ENCODE data around the gene SMCO2. TPM values are rescaled to one million over a fixed set of nuclear protein-coding genes. Genes with fewer than 3 reads are reported as not detected.
A peak's percentile ranks its signal among the peaks of the same experiment; 100 is the strongest.

Gene SMCO2
- total RNA-seq, 2 donors from 2014 or later = not detected

DNA sequence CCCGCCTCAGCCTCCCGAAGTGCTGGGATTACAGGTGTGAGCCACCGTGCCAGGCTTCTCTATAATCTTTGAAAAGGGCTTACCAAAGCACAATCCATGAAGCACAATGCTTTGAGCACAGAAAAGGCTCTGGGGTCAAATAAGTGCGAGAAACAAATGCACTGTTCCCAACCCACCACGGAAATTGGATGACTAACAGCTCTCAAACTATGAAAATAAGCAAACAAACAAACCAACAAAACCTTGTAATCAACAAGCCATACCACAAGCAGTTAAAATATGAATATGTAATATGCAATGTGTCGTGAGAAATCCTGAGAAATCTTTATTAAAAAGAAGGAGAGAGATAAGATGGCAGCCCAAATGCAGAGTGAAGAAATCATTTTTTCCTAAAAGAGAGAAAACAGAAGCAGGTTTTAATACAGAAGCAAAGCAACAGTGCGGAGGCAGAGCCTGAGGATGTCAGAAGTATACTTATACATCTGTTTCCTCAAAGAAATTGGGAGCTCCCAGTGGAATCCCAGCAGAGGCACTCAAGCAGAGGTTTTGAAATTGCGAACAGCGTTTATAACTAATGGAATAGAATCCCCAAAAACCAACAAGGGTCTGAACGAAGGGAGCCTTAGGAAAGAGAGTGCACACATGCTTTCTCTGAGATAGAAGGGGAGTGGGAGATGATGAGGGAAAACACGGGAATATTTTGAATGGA, 17.1 kb downstream of the SMCO2 start:
- TF ChIP-seq, protein P1, sequence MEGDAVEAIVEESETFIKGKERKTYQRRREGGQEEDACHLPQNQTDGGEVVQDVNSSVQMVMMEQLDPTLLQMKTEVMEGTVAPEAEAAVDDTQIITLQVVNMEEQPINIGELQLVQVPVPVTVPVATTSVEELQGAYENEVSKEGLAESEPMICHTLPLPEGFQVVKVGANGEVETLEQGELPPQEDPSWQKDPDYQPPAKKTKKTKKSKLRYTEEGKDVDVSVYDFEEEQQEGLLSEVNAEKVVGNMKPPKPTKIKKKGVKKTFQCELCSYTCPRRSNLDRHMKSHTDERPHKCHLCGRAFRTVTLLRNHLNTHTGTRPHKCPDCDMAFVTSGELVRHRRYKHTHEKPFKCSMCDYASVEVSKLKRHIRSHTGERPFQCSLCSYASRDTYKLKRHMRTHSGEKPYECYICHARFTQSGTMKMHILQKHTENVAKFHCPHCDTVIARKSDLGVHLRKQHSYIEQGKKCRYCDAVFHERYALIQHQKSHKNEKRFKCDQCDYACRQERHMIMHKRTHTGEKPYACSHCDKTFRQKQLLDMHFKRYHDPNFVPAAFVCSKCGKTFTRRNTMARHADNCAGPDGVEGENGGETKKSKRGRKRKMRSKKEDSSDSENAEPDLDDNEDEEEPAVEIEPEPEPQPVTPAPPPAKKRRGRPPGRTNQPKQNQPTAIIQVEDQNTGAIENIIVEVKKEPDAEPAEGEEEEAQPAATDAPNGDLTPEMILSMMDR (IDR thresholded peaks at IDR 0.05) = no peak
- no peak for DNase-seq (ENCODE audit: low spot score)
- no peaks in the 10 kb centered on the region for H3K9me3 ChIP-seq
- no peak overlapping the region for H3K4me3 ChIP-seq
- H3K36me3 ChIP-seq = no peaks in the 10 kb centered on the region
- H3K27ac ChIP-seq = peak overlapping the region in 1 of 2 donors; percentile 29
- no peaks in the 10 kb centered on the region for H3K27me3 ChIP-seq
- H3K4me1 ChIP-seq = peaks cover 0 to 5% of the 10 kb centered on the region in 2 donors

DNA sequence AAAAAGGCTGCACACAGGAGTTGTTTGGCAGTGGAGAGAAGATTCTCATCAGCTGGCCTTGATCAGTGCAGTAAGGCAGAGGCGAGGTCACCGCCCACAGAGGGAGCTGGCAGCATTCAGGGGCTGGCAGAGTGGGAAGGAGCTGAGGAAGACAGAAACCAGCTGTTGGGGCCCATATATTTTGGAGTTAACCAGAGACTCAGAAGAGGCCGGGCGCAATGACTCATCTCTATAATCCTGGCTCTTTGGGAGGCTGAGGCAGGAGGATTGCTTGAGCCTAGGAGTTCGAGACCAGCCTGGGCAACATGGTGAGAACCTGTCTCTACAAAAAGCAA, 17.7 kb downstream of the SMCO2 start:
- TF ChIP-seq, protein P1 (IDR thresholded peaks at IDR 0.05) = no peak
- no peak overlapping the region for H3K4me3 ChIP-seq
- H3K27me3 ChIP-seq = no peaks in the 10 kb centered on the region
- peaks cover 0 to 5% of the 10 kb centered on the region in 2 donors for H3K4me1 ChIP-seq
- H3K27ac ChIP-seq = peak overlapping the region in 1 of 2 donors; percentile 29
- no peaks in the 10 kb centered on the region for H3K36me3 ChIP-seq
- no peaks in the 10 kb centered on the region for H3K9me3 ChIP-seq
- DNase-seq (ENCODE audit: low spot score) = peak; percentile 68

DNA sequence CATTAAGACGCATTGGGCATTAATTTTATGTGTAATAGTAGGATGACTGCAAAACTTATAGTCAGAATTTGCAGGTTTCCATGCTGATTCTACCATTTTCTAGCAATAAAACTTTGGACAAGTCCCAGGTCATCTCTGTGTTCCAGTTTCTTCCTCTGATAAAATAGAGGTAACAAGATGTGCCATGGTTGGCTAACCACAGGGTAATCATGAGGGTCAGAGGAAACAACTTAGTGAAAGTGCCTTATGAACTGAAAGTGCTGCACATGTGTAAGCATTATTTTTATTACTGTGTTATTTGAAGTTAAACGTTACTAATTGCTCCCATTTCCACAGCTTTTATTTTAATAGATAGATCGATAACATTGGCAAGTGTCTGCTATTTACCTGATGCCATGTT, 21.1 kb downstream of the SMCO2 start:
- DNase-seq (ENCODE audit: low spot score) = no peak
- Histone ChIP-seq H3K4me1 (peaks cover 0 to 5% of the 10 kb centered on the region in 2 donors), H3K9me3 (no peaks in the 10 kb centered on the region), H3K36me3 (no peaks in the 10 kb centered on the region), H3K4me3 (no peak overlapping the region), H3K27me3 (no peaks in the 10 kb centered on the region), H3K27ac (no peak overlapping the region)
- TF ChIP-seq, protein P1 (IDR thresholded peaks at IDR 0.05) = no peak

DNA sequence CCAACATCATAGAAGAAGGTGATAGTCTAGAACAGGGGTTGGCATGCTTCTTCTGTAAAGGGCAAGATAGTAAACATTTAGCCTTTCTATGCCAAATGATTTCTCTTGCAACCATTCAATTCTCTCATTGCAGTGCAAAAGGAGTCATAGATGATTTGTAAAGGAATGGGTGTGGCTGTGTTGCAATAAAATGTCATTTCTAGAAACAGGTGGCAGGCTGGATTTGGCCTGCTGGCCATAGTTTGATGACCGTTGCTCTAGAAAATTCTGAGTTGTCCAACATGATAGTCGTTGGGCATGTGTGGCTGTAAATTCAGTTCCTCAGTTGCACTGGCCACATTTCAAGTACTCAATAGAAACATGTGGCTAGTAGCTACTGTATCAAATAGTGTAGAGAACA, 21.7 kb downstream of the SMCO2 start:
- H3K4me1 ChIP-seq = no peaks in the 10 kb centered on the region
- no peak overlapping the region for H3K4me3 ChIP-seq
- no peaks in the 10 kb centered on the region for H3K9me3 ChIP-seq
- H3K36me3 ChIP-seq = no peaks in the 10 kb centered on the region
- no peak overlapping the region for H3K27ac ChIP-seq
- H3K27me3 ChIP-seq = no peaks in the 10 kb centered on the region
- TF ChIP-seq, protein P1 (IDR thresholded peaks at IDR 0.05) = no peak
- DNase-seq (ENCODE audit: low spot score) = no peak

DNA sequence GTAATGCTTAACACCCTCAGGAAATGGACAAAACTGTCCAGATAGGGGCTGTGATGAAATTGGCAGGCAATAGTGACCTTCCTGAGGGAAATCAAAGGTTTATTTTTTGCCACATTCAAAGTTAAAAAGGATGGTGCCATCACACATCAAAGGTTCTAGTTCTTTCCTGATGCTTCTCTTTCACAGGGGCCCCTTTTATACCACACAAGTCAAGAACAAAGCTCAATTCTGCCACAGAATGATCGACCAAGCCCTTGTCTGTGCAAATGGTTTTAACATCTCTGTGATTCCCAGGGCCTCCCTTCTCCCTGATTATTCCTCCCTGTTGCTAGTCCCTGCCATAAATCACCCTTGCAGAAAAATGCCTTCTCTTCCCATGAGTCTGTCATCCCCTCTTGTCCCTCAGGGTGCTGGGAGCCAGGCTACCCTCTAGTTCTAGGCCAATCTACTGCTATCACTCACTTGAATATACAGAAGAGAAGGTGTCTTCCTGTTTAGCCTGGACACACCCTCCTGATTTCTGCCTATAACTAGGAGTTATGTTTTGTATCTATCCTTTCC, 22.7 kb downstream of the SMCO2 start:
- DNase-seq (ENCODE audit: low spot score) = no peak
- Histone ChIP-seq H3K4me3 (no peak overlapping the region), H3K27ac (no peak overlapping the region), H3K36me3 (no peaks in the 10 kb centered on the region), H3K4me1 (peaks cover 0 to 2% of the 10 kb centered on the region in 2 donors), H3K9me3 (no peaks in the 10 kb centered on the region), H3K27me3 (no peaks in the 10 kb centered on the region)
- TF ChIP-seq, protein P1 (IDR thresholded peaks at IDR 0.05) = no peak

Measured in right atrium auricular region (tissue), 2 donors.